GM06990 (cell line): ENCODE results near the gene KCNK1.

Experiments used
- DNase-seq: peaks from one replicate; pipeline ENCODE4 v3.0.0-alpha.2; 2011; ENCODE audit not compliant: insufficient read length; ENCODE audit errors: extremely low read depth
- H3K27me3 ChIP-seq: replicated peaks from 2 replicates; pipeline ENCODE4 v1.6.0; 2011; ENCODE audit warnings: low read length; ENCODE audit not compliant: control insufficient read depth, insufficient read depth
- H3K36me3 ChIP-seq: 2 replicates; pipeline ENCODE4 v1.5.1; 2011; ENCODE audit warnings: low read length; ENCODE audit not compliant: control insufficient read depth, insufficient read depth
- H3K4me3 ChIP-seq: replicated peaks from 2 replicates; pipeline ENCODE4 v1.5.1; 2011; ENCODE audit warnings: low read depth, mild to moderate bottlenecking, control low read depth, low read length
- TF ChIP-seq, protein P1 (sequence below): IDR thresholded peaks from 2 replicates; pipeline ENCODE4 v1.5.1; 2011; ENCODE audit warnings: low read length, control low read depth, mild to moderate bottlenecking, inconsistent platforms; ENCODE audit not compliant: insufficient read depth, poor library complexity, severe bottlenecking

Gene KCNK1

DNA sequence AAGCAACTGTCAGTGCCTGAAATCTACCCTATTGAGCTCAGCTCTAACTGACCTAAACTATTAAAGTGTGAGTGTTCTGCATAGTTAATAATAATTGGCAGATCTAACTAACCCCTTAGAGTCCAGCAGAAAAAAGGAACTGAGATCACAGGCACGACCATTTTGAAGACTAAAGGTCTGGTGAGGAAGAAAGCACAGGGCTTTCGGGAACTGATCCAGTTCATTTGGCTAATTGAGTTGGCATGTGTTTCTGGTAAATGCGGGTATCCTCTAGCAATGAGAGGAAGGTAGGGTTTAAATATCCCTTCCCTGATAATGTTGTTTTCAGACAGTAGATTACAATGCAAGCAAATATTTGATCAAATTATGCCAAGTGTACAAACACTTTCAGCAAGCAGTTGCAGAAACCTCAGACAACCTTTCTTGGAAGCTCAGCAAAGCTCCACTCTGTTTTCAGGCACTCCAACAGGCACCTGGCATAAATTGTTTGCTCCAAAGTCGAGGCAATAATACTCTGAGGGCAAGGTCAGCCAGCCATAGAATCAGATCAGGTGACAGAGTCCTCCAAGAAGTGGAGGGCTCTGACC is 100.8 kb downstream of the KCNK1 start:
- no peak overlapping the region for H3K4me3 ChIP-seq
- TF ChIP-seq, protein P1, sequence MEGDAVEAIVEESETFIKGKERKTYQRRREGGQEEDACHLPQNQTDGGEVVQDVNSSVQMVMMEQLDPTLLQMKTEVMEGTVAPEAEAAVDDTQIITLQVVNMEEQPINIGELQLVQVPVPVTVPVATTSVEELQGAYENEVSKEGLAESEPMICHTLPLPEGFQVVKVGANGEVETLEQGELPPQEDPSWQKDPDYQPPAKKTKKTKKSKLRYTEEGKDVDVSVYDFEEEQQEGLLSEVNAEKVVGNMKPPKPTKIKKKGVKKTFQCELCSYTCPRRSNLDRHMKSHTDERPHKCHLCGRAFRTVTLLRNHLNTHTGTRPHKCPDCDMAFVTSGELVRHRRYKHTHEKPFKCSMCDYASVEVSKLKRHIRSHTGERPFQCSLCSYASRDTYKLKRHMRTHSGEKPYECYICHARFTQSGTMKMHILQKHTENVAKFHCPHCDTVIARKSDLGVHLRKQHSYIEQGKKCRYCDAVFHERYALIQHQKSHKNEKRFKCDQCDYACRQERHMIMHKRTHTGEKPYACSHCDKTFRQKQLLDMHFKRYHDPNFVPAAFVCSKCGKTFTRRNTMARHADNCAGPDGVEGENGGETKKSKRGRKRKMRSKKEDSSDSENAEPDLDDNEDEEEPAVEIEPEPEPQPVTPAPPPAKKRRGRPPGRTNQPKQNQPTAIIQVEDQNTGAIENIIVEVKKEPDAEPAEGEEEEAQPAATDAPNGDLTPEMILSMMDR = no peak
- no peaks in the 10 kb centered on the region for H3K36me3 ChIP-seq
- DNase-seq = no peak
- no peaks in the 10 kb centered on the region for H3K27me3 ChIP-seq

- H3K27me3 ChIP-seq = no peaks in the 10 kb centered on the region
- no peak for DNase-seq
Observed at GRCh38 chr1:233718057-233718456, 104.2 kb downstream of the KCNK1 start.

DNA sequence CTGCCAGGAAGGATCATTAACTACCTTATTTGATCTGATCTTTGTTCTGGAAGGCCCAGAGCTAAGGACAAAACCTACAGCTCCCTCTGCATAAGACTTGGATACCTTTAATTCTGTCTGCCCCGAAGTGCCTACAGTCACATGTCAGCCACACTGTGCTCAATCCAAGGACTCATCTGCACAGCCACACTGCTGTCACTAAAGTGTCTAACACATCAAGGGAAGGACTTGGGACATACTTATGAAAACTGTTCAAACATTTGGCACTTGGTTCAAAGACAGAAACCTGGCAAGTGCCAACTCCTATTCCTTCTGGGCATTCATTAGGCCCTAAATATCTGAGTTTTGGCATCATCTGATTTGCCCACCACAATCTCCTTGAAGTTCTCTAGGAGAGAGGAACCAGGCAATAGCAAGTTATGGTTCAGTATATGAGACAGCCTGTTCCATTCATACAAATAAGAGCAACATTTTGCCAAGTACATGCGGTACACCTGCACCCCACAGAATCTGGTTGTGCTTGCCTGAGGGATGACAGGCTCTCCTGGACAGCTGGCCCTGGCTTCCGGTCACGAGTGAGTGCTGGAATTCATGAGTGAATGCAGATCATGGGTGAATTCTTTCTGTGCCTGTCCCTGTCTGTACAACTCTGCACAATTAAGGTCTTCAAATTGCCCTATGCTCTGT is 105.9 kb downstream of the KCNK1 start:
- DNase-seq = no peak
- no peaks in the 10 kb centered on the region for H3K36me3 ChIP-seq
- TF ChIP-seq, protein P1 = no peak
- H3K27me3 ChIP-seq = no peaks in the 10 kb centered on the region
- H3K4me3 ChIP-seq = no peak overlapping the region

More at GRCh38 chr1:233718057-233718456, 104.2 kb downstream of the KCNK1 start:
- TF ChIP-seq, protein P1 = no peak
- Histone ChIP-seq H3K4me3 (no peak overlapping the region), H3K36me3 (no peaks in the 10 kb centered on the region)

- H3K27me3 ChIP-seq = no peaks in the 10 kb centered on the region
- TF ChIP-seq, protein P1 = no peak
- no peak overlapping the region for H3K4me3 ChIP-seq
- H3K36me3 ChIP-seq = no peaks in the 10 kb centered on the region
- no peak for DNase-seq
Observed at GRCh38 chr1:233721004-233721595, 107.2 kb downstream of the KCNK1 start.
